PC-9 (cell line): ENCODE results near the gene ARID3B.

Source experiments
- CTCF ChIP-seq: fragments of 200-600 bp; sonication (generic); conservative IDR thresholded peaks from 2 replicates; pipeline ENCODE4 v1.6.1; 2017; ENCODE audit warnings: mixed run types, antibody characterized with exemption, mild to moderate bottlenecking, moderate library complexity
- EZH2 ChIP-seq: fragments of 200-600 bp; sonication (generic); IDR thresholded peaks from 2 replicates; pipeline ENCODE4 v1.8.0; 2017; ENCODE audit warnings: antibody characterized with exemption, low read depth

- TF ChIP-seq CTCF, result no peak
- TF ChIP-seq EZH2, result no peak
Measured at GRCh38 chr15:74613953-74614743, 73.1 kb downstream of the ARID3B start.
